Panc1 (cell line): ENCODE measurements around the gene DEXI.

ENCODE experiments used
- CTCF ChIP-seq: fragments of 450-650 bp; IDR thresholded peaks from 2 replicates; pipeline ENCODE4 v1.5.1; 2017; ENCODE audit warnings: mild to moderate bottlenecking
- TF ChIP-seq, protein P1 (sequence below), 2 experiments: IDR thresholded peaks; 2 replicates each; pipeline ENCODE4 v1.6.1; 2011 to 2012; ENCODE audit warnings: low read depth in 2 of 2, control low read depth in 1 of 2, low read length in 1 of 2, mild to moderate bottlenecking in 1 of 2, moderate library complexity in 1 of 2; ENCODE audit not compliant: insufficient read depth in 1 of 2

- TF ChIP-seq CTCF: peak; percentile 83
- TF ChIP-seq, protein P1, sequence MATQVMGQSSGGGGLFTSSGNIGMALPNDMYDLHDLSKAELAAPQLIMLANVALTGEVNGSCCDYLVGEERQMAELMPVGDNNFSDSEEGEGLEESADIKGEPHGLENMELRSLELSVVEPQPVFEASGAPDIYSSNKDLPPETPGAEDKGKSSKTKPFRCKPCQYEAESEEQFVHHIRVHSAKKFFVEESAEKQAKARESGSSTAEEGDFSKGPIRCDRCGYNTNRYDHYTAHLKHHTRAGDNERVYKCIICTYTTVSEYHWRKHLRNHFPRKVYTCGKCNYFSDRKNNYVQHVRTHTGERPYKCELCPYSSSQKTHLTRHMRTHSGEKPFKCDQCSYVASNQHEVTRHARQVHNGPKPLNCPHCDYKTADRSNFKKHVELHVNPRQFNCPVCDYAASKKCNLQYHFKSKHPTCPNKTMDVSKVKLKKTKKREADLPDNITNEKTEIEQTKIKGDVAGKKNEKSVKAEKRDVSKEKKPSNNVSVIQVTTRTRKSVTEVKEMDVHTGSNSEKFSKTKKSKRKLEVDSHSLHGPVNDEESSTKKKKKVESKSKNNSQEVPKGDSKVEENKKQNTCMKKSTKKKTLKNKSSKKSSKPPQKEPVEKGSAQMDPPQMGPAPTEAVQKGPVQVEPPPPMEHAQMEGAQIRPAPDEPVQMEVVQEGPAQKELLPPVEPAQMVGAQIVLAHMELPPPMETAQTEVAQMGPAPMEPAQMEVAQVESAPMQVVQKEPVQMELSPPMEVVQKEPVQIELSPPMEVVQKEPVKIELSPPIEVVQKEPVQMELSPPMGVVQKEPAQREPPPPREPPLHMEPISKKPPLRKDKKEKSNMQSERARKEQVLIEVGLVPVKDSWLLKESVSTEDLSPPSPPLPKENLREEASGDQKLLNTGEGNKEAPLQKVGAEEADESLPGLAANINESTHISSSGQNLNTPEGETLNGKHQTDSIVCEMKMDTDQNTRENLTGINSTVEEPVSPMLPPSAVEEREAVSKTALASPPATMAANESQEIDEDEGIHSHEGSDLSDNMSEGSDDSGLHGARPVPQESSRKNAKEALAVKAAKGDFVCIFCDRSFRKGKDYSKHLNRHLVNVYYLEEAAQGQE (IDR thresholded peaks at IDR 0.05; ENCODE audit: insufficient read depth in 1 of 2, low read depth in 2 of 2, low read length in 1 of 2): no peak
Measured at GRCh38 chr16:10981697-10982216, 39.5 kb upstream of the DEXI start.
